COLO668 (cell line): Measurements from ENCODE around the gene ING4.

Source experiments
- DNase-seq: peaks from one replicate; lab custom pipeline; 2025; ENCODE audit not compliant: unreplicated experiment; lab: John Stamatoyannopoulos, UW

Gene ING4

DNA sequence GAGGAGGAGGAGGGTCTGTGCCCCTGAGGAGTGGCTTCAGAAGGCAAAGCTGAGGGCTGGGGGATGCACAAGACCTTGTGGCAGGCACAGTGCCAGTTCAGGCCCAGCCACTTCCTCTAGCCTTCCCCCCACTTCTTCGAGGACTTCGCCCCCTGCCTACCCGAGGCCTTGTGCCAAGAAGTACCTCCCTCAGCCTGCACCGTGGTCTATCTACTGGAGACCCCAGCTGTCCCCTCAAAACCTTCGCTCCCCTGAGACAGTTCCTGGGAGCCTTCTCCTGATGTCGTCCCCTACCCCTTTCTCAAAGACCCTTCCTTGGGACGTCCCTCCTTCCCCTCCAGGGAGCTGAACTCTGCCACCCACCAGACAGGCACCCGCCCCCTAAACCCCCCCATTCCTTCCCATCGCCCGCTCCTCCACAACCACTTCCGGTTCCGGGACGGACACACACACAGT lies 25.7 kb upstream of the ING4 start:
- peak; percentile 13 for DNase-seq

DNA sequence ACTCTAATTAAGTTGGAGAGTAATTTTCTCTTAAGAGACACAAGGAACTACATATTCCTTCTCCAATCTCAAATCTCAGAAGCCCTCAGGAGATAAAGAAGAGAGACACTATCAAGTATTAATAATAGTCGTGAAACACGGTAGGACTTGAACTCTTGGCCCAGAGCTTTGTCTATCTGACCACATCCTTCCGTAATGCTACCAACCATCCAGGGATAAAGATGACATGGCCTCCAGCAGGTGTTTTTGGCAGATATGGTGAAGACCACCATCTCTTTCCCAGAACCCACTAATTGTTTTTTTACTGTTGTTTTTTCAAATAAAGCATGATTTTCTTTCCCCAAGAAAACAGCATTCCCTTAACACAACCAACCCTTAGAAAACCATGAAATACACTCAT lies 22.9 kb upstream of the ING4 start:
- no peak for DNase-seq

DNA sequence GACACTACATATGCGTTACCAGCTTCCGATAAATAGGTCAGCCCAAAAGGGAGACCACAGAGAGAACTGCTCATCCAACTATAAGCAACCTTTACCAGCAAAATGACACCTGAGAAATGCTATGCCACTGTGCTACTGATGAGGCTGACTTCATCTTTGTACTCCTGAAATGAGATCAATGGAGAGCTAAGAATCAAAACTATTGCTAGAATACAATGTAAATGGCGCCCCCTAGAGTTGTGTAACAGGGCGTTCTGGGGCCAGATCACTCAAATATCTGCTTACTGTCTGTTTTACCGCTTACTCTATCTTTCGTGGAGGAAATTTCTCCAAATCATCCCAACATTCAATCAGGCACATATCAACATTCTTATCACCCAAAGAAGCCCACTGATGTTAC lies 21.7 kb upstream of the ING4 start:
- no peak for DNase-seq

DNA sequence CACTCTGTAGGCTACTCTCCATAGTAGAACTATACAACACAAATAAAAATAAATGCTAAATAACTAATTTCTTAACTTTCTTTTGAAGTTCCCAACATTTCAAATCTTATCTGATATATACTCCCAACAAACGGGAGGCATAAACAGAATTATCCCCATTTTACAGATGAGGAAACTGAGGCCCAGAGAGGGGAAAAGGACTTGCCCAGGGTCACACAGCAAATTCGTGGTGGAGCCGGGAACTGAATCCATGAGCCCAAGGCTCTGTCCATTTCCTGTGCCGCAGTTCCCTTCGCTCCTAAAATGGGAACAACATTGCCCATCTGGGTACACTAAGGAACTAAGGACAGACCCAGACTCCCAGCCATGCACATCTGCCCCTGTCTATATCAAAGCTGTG lies 14.0 kb upstream of the ING4 start:
- DNase-seq = no peak

DNA sequence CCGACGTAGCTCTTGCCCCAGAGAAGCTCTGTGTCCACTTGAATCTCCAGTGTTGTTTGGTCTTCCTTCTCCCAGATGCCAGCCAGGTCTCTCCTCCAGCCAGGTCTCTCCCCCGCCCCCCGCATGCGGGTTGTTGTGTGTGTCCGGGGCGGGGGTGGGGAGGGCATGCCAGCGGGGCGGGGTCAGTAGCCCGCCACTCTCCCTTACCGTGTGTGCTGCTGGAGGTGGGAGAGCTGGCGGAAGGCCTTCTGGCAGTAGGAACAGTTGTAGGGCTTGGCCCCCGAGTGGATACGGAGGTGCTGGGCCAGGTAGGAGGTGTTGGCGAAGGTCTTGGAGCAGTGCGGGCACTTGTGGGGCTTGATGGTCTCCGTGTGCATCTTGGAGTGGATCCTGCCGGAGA lies 9.2 kb upstream of the ING4 start:
- no peak for DNase-seq

DNA sequence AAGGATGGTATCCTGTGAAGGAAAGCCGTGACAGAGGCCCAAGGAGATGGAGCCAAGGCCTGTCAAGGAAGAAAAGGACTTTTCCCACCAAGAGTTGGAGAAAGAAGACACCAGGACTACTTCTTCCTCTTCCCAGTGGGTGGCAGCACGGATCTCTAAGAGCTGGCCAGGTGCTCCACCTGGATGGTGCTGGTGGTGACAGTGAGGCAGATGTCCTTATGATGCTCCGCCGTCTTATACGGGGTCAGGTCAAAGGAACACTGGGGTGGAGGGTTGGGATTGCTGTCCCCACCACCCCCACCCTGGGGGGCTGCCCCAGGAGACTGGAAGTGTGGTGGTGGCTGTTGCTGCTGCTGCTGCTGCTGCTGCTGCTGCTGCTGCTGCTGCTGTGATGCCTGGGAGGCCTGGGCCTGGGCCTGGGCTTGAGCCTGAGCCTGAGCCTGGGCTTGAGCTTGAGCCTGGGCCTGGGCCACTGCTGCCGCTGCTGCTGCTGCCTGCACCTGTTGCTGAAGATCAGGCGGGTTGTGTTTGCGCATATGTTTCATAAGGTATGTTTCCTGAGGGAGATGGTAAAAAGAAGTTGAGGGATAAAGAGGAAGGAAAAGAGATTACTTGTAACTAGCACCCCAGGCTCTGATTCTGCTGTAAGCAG lies 4.8 kb upstream of the ING4 start:
- DNase-seq = peak; percentile 2

DNA sequence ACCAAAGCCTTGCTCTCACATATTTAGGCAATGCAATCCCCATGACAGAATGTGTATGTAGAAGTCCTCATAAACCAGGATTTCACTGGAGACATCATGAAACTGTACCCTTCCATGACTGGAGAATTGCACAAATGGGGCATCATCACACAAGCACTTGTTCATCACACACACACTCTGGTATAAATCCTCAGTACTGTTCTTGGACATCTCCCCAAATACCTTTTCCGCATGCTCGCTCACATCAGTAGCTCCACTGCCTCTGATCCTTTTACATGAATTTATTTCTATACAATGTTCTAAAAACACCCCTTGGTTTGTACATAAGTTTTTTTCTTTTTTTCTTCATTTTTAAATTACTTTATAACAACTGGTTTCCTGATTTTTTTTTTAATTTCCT lies 3.3 kb upstream of the ING4 start:
- no peak for DNase-seq

DNA sequence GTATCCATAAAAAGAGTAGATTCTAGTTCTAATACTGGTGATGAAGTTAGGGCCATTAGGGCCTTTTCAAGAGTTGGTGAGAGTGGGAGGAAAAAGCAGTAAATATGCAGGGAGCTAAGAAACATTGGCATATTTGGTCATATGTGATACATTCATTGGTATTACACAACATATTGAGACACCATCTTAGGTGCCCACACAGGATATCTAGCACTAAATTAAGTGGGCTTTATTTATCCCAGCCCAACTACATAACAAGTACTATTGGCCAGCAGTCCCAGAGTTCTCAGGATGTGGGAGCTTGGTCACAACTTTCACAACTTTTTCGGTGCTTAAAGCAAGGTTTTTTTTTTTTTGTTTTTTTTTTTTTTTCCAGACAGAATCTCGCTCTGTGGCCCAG lies 2.0 kb upstream of the ING4 start:
- no peak for DNase-seq

DNA sequence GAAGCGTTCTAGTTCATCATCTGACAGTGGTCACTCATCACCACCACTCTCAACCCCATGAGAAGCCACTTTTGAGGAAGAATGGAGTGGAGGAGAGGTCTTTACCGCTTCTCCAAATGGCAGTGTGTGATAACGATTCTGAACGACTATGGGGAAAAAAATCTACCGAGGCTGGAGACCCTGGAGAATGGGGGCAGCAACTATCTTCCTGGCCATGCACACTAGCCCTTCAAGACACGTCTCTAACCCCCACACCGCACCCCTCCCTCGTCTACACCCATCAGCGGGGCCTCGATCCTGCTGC lies 365 bp downstream of the ING4 start:
- DNase-seq = no peak

DNA sequence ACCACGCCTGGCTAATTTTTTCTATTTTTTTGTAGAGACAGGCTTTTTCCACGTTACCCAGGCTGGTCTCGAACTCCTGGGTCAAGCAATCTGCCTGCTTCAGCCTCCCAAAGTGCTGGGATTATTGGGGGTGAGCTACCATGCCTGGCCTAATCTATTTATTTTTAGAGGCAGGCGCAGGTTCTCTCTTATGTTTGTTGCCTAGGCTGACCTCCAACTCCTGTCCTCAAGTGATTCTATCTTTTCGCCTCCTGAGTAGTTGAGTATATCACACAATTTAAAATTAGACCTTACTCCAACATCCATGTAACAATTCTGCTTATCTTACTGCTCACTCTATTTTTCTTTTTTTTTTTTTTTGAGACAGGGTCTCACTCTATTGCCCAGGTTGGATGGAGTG lies 8.9 kb downstream of the ING4 start:
- DNase-seq = no peak

DNA sequence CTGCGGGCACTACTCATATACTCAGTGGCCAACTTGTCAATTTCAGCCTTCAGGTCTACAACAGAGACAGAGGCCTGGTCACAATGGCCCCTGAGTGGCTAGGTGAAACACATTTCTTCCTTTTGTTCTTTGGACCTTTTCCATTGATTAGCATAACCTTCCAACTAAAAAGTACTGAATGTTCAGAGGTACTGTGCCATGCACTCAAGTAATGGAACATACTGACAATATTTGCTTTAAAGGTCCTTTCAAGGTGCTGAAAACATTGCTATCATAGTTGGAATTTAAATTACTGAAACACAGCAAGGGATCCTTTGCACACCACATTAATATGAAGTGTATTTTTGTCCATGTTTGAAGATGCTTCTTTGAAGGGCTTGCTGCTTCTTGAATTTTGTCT lies 9.6 kb downstream of the ING4 start:
- no peak for DNase-seq

DNA sequence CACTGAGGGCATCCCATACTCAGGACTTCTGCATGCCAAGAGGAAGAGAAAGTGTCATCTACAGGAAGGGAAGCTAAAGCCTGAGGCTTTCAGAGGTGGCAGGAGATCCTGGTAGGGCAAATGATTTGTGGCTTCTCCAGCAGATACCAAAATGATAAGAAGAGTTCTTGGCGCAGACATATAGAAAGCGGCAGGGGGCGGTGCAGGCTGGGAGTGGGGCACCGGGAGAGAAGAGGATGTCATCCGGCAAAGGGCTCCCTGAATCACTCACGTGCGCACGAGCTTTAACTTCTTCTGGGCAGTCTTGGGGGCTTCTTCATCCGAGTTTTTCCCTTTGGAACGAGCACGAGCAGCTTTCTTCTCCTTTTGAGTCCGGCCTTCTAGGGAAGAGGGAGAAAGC lies 10.5 kb downstream of the ING4 start:
- no peak for DNase-seq

DNA sequence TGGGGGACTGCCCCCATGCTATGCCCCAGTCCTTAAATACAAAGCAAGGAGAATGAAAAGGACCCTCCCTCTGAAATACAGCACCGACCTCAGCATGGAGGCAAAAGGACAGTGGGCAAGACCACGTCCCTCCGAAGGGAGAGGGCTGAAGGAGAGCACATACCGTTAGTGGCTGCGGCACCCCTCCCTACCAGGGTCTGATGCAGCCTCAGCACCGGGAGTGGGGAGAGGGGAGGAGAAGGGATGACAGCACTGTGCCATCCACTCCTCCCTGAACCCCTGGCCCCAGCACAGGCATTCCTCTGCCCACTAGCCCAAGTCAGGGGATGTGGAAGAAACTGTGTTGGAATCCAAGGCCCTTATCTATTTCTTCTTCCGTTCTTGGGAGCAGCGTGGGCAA lies 12.1 kb downstream of the ING4 start:
- no peak for DNase-seq

DNA sequence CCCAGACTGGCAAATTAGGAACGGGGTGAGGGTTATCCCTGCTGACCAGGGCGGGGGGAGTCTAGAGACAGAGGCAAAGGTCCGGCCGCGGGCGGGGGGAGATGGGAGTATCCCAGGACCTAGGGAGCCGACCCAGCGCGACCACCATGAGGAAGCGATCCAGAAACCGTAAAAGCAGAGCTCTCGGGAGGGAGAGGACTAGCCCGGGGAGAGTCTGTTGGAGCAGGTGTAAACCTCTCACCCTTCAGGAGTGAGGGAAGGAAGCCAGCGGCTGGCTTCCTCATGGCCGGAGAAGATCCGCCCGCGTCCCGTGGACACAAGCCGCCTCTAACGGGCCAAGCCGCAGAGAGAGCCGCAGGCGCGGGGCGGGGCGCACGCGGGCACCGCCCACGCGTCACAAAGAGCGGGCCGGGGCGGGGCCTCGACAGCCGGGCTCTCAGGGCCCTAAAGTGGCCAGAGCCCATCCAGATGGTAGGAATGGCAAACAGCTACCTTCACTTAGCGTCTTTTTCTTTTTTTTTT lies 15.8 kb downstream of the ING4 start, which contains the start of gene ACRBP:
TSS of gene ACRBP (minus strand) at position 350 of the 522 bp plus-strand sequence. CDS start at position 284, 66 bp downstream.
- no peak for DNase-seq

DNA sequence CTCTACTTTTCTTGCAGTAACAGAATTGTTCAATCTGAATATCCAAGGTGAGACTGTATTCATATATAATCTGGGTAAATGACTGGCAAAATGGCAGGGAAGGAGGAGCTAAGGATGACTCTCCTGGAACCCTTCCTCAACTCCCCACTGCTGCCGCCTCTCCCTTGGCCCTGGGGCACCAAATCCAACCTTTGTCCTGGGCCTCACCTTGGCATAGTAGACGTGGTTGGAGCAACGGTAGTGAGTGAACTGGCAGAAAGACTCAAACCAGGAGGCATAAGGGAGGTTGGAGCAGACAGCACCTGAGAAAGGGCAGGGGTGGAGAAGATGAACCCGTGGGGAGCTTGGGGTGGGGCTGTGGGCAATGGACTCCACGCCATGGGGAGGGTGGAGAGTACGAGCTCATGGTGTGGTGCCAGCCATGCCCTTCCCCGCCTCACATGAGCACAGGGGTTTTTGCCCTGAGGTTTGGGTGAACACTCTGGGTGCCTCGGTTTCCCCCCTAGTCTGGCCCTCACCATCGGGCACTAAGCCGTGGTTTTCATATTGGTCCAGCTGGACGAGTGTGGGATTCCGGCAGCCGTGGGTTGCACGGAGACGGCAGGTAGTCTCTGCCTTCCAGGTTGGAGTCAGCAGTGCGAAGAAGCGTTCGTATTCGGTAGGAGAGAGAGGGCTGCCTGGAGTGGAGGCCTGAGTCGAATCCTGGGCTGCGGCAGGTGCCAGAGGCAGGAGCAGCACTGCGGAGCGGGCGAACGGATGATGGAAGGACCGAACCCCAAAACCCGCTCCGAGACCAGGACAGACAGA lies 16.4 kb downstream of the ING4 start:
- no peak for DNase-seq

DNA sequence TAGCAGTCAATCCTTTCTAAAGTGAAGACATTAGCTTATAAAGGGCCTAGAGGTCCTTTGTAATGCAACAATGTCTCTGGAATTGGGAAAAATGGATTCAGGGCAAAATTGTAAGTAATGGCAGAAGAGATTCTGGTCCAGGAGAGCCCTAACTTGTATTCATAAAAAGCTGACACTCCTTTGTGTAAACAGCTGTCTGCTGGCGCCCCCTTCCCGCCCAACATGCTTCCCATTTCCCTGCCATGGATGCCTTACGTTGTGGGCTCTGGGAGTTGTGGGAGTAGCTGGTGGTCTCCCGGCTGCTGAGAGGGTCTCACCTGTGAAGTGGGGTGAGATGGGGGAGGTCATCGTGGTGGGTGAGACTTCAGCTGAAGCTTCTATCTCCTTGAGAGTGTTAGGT lies 18.0 kb downstream of the ING4 start:
- DNase-seq = no peak

DNA sequence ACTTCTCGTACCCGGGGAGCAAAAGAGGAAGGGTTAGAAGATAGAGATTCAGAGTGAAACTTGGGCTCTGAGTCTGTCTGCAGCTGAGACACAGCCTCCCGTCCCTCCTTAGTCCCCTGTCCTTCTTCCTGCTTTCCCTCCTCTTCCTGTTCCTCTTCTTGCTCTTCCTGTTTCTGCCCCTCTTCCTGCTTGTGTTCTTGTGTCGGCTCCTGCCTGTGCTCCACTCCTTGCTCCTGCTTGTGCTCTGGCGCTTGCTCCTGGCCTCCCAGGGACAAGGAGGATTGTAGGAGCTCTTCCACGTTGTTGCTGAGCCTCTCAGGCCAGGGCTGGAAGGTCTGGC lies 18.7 kb downstream of the ING4 start:
- no peak for DNase-seq

DNA sequence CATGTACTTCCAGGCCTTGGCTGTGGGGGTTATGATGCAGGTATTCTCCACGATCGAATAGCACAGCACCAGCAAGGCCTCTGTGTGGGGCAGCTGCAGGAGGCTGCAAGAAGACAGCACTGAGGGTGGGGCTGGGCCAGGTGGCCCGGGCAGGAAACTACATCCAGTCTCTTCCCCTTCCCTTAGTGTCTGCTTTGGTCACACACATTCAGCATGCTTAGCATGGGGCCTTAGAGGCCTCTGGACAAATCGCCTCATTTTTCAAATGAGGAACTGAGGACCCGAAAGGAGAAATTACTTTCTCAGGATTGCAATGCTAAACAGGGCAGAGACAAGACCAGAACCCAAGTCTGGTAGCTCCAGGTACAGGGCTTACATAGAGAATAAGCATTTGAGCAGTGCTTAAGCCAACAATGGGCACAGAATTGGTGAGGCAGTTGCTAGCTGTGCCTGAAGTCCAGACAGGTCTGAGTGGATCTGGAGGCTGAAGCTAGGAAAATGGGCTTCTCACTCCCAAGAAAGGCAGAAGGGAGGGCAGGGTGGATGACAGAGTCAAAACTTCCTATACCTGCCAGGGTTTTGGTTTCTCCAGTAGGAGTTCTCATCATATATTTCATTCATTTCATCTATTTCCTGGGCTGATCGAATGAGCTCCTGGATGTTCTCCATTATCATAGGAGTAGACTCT lies 19.2 kb downstream of the ING4 start:
- no peak for DNase-seq

DNA sequence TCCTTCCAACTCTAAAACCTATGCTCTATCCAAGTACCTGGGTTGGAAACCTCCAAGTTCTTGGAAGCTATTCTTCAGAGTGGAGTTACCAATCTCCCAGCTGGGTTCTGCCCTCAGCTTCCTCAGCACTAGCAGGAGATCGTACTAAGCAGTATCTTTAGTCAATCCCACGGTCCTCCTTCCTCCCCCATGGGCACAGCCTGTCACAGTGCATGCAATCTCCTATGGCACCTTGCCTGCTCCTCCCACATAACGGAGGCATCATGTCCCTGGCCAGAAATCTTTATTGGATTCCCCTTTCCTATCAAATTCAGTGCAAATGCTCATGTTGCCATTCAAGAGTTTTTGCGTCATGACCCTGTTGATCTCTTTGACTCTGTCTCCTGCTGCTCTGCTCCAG lies 21.8 kb downstream of the ING4 start:
- no peak for DNase-seq

DNA sequence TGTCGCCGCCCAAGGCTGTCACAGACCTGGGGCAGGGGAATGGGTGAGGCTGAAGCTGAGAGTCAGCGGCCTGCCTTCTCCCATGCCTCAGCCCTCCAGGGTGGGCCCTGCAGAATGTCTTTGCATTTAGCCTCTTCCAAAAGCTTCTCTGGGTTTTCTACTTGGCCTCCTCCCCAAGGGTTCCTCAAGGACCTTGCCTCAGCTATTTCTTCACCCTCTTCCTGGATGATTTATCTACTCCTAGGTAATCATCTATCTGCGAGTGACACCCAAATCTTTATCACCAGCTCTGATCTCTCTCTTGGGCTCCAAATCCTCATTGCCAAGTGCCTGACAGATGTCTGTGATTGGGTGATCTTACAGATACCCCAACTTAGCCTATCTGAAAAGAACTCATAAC lies 22.4 kb downstream of the ING4 start:
- no peak for DNase-seq

DNA sequence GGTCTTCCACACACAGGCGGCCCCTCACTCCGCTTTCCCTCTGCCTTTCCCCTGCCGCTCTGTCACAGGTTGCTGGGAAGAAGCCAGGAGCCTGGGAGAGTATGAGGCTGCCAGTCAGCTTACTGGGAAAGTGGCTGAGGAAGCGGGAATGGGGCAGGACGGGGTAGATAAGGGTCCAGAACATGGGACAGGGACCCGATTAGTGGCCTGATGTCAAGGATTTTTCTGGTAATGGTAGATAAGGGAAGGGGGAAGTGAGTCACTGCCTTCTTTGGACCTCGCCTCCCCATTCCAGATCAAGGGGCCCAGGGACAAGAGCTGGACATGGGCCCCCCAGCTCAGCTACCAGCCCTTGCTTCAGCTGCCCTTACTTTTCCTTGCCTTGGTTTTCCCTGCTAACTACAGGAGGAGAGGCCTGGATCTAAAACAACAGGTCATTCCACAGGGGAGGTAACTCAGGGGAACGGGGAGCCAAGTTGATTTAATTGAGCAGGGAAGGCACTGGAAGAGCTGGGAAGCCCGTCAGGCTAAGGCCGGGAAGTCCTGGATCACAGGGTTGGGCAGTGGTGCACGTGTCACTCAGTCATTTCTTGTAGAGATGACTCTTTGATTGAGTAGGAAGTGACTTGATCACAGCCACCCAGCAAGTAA lies 23.6 kb downstream of the ING4 start:
- no peak for DNase-seq

DNA sequence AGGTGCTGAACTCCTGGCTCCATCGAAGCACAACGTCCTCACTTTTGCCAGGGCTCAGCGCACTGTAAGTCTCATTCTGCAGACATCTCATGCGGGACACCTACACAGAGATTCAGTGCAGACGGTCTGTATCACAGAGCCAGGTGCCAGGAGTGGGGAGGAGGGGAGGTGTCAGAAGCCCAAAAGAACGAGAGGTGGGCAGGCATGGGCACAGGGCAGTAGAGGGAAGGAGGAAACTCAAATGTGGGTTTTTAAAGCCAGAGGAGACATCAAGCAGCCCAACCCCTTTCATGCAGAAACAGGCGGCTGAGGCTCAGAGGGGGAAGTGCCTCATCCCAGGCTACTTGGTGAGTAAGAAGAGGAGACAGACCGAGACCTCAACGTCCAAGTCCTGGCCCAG lies 24.6 kb downstream of the ING4 start:
- DNase-seq = no peak
